ENCODE data around the gene TPRG1.
"Not testable (repeated sequence)": the region's sequence is repeated elsewhere in the genome, so short reads cannot be mapped to it uniquely, and the experiment has no call there.

TPRG1 gene

GRCh38 chr3:189320511-189320910, 148.7 kb downstream of the TPRG1 start:
- DNase-seq = no peak

- DNase-seq = no peak
Observed at GRCh38 chr3:189322339-189322738, 150.6 kb downstream of the TPRG1 start.

- peak; percentile 69 for DNase-seq
Observed at GRCh38 chr3:189324538-189325138, 152.9 kb downstream of the TPRG1 start.

DNA sequence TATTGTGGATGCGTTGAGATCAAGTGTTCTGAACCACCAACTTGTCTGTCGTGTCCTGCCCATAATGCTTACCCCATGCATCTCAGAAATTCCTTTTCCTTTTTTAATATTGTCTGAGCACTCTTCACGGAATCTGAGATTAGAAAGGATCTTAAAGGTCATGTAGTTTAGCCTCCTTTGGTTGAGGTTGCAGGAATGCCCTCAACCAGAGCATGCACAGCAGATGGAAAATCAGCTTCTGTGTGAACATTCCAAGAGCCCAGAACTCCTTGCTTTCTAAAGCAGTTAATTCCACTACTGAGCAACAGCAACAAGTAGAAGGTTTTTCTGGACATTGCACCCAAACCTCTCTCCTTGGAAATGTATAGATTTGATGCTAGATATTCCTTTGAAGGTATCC, 153.7 kb downstream of the TPRG1 start:
- no peak for DNase-seq

DNA sequence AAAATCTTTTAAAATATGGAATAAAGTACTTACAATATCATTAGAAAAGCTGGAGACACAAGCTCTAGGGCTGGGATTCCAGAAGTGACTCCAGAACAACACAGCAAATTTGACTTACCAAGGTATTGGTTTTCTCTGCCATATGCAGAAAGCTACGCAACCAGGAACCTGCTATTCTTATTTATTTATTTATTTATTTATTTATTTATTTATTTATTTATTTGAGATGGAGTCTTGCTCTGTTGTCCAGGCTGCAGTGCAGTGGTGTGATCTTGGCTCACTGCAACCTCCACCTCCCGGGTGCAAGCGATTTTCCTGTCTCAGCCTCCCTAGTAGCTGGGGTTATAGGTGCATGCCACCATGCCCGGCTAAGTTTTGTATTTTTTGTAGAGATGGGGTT, 157.9 kb downstream of the TPRG1 start:
- DNase-seq = not testable (repeated sequence)

- DNase-seq = no peak
Observed at GRCh38 chr3:189330066-189330465, 158.3 kb downstream of the TPRG1 start.

GRCh38 chr3:189331002-189331418, 159.2 kb downstream of the TPRG1 start:
- DNase-seq = no peak

GRCh38 chr3:189334064-189334920, 162.5 kb downstream of the TPRG1 start:
- no peak for DNase-seq

DNA sequence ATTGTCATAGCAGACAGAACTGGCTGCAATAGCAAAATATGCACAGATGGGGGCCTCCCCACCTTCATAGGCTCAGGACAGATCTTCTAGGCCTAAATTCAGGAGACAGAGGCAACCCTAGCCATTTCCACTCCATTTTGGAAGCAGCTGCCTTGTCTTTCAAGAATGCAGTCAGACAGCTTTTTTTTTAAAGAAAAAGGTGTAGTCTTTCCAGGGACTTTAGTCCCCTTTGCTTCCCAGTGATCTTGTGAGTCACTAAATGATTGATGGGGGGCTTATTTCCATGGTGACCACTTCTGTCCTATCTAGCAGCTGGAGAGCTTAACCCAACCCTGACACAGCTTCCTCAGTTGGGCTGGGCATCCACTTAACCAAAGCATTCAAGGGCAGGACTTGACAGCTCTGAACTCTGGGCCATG, 165.9 kb downstream of the TPRG1 start:
- no peak for DNase-seq

GRCh38 chr3:189338366-189338765, 166.6 kb downstream of the TPRG1 start:
- DNase-seq = no peak

GRCh38 chr3:189339996-189340395, 168.2 kb downstream of the TPRG1 start:
- DNase-seq = no peak

GRCh38 chr3:189340680-189341460, 169.1 kb downstream of the TPRG1 start:
- no peak for DNase-seq

GRCh38 chr3:189342811-189343210, 171.0 kb downstream of the TPRG1 start:
- no peak for DNase-seq

- DNase-seq = no peak
Observed at GRCh38 chr3:189344996-189345395, 173.2 kb downstream of the TPRG1 start.

- DNase-seq = no peak
Observed at GRCh38 chr3:189349772-189350171, 178.0 kb downstream of the TPRG1 start.

DNA sequence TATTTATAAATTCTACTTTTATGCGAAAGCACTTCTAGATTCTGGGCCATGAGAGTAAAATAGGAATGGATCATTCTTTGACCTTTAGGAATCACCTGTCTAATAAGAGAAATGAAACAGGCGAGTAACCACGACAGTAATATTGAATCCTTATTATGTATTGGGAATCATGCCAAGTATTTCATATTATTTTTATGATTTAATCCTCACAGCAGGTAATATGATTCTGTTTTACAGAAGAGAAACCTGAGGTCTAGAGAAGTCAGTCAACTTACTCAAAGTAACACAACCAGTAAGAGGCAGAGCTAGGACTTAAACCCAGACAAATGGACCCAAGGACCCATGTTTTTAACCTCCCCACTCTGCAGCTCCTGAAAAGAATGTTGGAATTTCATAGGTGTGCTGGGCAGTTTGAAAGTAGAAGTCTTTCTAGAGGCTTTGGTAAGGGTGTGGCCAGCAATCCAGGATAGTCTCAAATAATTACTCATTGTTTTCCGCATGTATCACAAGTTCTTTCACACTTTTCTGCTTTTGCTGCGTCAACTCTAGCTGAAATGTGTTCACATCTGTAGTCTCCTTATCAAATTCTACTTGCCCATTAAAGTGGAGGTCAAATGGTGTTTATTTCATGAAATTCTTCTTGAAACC, 181.7 kb downstream of the TPRG1 start:
- no peak for DNase-seq

DNA sequence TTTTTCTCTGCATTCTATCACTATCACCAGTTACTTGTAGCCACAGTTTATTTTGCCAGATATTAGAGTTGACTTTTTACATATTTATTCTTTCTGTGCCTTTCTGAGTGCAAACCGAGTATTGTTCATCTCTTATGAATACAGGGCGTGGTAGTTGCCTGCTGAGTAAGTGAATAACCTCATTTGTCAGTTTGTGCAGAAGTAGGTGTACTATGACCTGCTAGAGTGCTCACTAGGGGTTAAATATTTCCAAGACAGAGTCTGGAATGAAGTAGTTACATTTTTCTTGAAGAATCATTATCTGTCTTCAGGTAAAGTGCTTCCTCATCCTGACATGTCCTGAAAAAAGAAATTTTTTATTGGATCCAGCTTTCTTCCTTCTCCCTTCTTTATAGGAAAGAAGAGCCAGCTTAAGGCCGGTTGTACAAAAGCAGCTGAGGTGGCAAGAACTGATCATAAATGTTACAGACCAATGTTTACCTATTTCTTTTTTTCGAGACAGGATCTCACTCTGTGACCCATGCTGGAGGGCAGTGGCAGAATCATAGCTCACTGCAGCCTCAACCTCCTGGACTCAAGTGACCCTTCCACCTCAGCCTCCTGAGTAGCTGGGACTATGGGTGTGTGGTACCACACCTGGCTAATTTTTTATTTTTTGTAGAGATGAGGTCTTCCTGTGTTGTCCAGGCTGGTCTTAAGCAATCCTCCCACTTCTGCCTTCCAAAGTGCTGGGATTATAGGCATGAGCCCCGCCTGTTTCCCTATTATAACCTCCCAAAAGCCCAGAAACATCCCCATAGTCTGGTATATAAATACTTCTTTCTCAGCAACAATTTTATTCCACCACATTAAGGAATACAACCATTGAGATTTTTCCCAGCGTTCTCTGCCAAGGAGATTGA, 182.5 kb downstream of the TPRG1 start:
- no peak for DNase-seq

GRCh38 chr3:189355115-189355480, 183.3 kb downstream of the TPRG1 start:
- no peak for DNase-seq

- no peak for DNase-seq
Observed at GRCh38 chr3:189355481-189356201, 183.9 kb downstream of the TPRG1 start.

DNA sequence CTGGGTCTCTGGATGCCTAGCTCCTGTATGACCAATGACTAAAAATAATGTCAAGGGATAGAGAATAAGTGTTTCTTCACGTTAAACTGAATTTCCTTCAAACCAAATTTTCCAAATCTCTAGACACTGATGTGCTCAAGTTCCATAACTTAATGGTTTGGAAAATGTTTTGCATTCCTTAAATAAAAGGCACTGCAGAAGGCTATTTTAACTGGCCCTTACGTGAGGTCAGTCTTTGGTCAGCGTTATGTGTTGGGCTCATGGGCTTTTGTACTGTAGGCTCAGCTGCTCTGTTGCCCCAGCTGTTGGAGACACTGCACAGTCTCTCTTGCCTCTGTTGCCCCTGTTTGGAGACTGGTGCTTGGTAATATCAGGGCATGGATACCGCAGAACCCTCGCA, 188.5 kb downstream of the TPRG1 start:
- no peak for DNase-seq

DNA sequence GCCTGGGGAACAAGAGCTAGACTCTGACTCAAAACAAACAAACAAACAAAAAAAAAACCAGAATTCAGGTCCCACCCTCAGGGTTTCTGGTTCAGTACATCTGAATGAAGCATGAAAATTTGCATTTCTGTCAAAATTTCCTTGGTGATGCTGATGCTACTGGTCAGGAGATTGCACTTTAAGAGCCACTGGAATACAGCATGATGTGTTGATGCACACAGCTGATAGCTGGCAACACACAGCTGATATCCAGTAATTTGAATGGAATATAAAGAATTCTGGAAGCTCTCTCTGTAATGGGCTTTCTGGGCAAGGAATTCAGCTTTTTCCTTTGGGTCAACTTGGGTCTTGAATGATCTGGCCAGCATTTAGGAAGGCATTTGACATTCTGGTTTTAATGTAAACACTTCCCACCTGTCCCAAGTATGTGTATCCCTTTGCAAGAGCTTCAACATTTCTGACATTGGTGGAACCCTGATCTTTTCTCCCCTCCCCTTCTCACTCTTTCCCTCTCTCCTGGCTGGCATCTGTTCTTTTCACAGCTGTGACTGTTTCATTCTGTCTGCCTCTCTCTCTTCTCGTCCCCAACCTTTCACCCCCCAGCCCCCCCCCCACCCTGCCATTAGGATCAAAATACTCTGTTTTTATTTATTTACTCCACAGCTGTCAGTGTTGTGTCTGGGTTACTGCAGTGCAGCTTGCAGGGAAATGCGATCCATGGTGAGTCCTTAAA, 189.5 kb downstream of the TPRG1 start:
- no peak for DNase-seq
